HG02610 (cell line): Measurements from ENCODE around the gene HBE1.
"Not testable (repeated sequence)": the region's sequence is repeated elsewhere in the genome, so short reads cannot be mapped to it uniquely, and the experiment has no call there.

Source experiments
- ATAC-seq: cut with Tn5 transposase; IDR thresholded peaks from one replicate; pipeline ENCODE4 v1.9.1; 2021; ENCODE audit warnings: mild to moderate bottlenecking, moderate library complexity; ENCODE audit not compliant: unreplicated experiment

Gene HBE1

DNA sequence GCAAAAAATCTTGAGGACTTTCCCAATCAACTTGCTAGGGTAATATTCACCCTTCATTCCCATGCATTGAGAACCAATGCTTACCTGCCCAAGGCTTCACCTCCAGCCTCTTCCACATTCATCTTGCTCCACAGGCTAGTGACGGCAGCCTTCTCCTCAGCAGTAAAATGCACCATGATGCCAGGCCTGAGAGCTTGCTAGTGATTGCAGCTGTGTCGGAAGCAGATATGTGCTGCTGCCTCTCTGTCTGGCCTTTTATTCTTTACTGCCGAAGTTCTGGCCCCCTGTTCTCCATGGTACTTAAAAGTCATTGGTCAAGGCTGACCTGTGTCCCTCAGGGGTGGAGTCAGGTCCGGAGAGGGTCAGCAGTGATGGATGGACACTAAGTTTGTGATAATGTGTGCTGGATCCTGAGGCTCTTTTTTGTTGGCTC, at the start of gene HBE1:
TSS of gene HBE1 (minus strand) at position 231 of the 433 bp plus-strand sequence. CDS start at position 176, 55 bp downstream.
- ATAC-seq: no peak

DNA sequence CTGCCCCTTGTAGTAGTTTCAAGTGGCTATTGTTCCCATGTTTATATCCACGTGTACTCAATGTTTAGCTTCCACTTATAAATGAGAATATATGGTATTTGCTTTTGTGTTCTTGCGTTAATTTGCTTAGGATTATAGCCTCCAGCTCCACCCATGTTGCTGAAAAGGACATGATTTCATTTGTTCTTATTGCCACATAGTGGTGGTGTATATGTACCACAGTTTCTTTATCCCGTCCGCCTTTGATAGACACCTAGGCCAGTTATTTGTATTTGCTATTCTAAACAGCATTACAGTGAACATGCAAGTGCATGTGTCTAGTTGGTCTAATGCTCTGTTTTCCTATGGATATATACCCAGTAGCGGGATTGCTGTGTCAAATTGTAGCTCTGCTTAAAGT, 47.5 kb upstream of the HBE1 start:
- no peak for ATAC-seq

- ATAC-seq: not testable (repeated sequence)
Observed at GRCh38 chr11:5313326-5314023, 43.7 kb upstream of the HBE1 start.

DNA sequence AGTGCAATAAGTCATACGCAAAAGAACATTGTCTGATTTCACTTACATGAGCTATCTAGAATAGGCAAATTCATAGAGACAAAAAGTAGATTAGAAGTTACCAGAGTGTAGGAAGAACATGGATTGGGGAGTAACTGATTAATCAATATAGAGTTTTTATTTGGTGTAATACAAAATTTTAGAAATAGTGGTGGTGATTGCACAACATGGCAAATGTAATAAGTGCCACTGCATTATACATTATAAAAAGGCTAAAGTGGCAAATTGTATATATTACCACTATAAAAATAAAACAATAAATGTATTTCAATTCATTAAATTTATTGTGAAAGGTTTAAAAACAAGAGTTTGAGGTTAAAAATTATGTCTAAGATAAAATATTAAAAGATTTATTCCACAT, 40.7 kb upstream of the HBE1 start:
- no peak for ATAC-seq

DNA sequence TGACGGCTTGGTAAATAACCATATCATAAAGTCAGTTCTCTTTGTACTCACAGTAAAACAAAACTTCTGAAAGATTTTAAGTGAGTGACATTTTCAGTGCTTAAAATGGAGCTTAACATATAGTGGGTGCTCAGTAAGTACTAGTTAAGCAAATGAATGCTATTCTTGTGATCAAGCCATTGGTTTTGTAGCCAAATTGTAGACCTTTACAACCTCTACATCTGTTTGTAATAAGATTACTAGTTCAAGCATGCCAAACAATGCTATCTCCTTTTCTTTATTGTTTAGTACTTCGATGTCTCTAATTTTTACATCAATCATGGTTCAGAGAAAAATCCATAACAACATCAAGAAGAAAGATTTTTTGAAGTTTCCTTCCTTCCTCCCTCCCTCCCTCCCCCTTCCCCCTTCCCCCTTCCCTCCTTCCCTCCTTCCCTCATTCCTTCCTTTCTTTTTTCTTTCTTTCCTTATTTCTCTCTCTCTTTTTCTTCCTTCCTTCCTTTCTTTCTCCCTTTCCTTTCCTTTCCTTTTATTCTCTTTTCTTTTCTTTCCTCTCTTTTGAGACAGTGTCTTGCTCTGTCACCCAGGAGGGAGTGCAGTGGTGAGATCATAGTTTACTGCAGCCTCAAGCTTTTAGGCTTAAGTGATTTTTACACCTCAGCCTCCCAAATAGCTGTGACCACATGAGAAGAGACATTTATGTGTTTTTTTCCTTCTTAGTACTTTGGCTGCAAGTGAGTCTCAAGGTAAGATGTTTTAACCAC, 37.7 kb upstream of the HBE1 start:
- no peak for ATAC-seq

- no peak for ATAC-seq
Observed at GRCh38 chr11:5304046-5304445, 34.3 kb upstream of the HBE1 start.

DNA sequence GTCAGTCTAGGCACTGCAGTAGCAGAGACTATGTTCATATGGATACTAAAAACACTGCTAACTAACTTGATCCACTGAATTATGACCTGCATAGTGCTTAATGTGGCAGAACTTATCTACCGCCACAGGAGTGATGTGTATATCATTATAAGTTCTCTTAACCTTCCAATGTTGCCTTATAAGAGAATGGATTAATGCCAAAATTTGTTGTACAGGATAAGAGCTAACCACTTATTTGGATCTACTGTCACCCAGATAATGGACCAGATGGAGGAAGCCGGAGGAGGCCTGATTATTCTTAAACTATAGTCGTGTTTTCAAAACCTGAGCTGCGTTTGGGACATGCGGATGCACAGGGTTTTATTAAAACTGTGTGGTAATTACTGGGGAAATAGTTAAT, 33.9 kb upstream of the HBE1 start:
- no peak for ATAC-seq

DNA sequence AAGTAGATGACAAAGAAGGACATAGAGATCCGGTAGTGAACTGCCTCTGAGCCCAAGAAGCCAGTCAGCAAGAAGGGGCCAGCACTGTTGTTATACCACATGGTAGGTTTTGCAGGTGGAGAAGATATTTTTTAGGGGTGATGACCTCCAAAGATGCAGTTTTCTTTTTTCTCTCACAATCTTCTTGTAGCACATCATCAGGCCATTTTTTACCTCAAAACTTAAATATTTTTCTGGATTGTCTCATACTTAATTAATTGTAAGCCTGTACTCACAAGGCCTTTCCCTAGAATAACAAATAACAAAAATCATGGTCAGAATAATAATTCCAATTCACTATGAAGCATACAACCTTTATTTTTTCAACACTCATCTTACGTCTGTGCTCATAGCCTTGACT, 32.1 kb upstream of the HBE1 start, which contains the start of gene OR51B4:
TSS of gene OR51B4 (minus strand) at position 101 of the 400 bp plus-strand sequence. CDS start at position 101, 0 bp downstream.
- no peak for ATAC-seq

DNA sequence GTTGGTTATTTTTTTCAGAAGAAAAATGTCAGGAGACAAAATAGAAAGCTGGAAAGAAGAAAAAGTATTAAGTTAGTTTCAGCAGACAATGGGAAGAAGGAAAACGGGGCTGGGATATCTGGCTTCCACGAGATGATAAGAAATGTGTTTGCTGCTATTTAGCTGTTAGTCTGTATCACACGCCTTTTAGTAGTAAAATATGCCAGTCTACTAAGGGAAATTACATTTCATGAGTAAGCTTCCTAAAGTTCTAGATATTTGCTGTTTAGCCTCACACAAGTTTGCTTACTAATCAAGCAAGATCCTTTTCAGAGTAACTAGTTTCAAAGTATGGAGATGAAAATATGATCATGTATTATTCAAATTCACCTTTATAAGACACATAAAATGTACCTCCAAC, 30.5 kb upstream of the HBE1 start:
- ATAC-seq: no peak

- no peak for ATAC-seq
Observed at GRCh38 chr11:5298451-5298850, 28.7 kb upstream of the HBE1 start.

DNA sequence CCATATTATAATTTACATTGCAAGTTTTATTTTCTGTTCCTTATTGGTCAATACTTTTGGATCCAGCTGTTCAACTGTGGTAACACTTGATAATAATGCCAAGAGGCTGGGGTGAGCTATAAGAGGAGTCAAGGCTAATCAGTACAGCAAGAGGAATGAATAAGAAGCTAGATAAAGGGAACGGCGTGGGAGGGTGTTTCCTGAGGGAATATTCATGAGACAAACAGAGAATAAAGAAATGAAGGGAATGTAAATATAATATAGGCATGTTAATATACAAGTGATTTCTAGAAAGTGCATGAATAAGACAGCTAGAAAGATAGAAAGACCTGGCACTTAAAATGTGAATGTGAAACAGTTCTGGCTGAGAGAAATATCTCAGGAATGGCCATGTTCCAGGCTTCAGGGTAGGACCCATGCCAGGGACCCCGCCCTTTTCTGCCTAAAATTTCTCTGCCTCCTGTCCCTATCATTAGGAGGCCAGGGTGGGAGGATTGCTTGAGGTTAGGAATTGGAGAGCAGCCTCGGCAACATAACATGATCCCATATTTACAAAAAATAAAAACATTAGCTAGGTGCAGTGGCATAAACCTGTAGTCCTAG, 28.1 kb upstream of the HBE1 start:
- no peak for ATAC-seq

DNA sequence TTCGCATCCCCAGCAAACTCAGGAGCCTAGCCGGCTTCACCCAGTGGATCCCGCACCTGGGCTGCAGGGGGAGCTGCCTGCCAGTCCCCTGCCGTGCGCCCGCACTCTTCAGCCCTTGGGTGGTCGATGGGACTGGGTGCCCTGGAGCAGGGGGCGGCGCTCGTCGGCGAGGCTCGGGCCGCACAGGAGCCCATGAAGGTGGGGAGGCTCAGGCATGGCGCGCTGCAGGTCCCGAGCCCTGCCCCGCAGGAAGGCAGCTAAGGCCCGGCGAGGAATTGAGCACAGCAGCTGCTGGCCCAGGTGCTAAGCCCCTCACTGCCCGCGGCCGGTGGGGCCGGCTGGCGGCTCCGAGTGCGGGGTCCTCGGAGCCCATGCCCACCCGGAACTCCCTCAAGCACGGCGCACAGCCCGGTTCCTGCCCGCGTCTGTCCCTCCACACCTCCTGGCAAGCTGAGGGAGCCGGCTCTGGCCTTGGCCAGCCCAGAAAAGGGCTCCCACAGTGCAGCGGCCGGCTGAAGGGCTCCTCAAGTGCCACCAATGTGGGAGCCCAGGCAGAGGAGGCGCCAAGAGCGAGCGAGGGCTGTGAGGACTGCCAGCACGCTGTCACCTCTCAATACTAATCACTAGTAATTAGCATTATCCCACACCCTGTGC, 24.7 kb upstream of the HBE1 start:
- ATAC-seq: not testable (repeated sequence)

- no peak for ATAC-seq
Observed at GRCh38 chr11:5293028-5293427, 23.3 kb upstream of the HBE1 start.

- ATAC-seq: peak; percentile 81
Observed at GRCh38 chr11:5291207-5291838, 21.6 kb upstream of the HBE1 start.

DNA sequence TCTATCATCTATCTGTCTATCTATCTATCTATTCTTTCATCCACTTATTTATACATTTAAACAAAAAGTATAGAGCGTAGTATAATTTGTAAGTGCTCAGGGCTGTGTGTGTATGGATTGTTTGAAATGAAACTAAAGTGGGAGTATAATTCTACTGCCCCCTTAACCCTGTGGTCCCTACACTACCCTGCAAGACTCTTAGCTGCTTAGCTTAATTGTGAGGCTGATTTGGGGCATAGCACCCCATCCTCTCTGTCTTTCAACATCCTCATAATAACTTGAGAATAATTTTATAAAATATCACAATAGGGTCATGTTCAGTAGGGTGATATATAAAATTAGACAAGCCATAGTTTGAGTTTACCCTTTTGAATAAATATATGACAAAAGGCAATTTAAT, 20.4 kb upstream of the HBE1 start:
- ATAC-seq: no peak

GRCh38 chr11:5289696-5290095, 20.0 kb upstream of the HBE1 start:
- no peak for ATAC-seq

DNA sequence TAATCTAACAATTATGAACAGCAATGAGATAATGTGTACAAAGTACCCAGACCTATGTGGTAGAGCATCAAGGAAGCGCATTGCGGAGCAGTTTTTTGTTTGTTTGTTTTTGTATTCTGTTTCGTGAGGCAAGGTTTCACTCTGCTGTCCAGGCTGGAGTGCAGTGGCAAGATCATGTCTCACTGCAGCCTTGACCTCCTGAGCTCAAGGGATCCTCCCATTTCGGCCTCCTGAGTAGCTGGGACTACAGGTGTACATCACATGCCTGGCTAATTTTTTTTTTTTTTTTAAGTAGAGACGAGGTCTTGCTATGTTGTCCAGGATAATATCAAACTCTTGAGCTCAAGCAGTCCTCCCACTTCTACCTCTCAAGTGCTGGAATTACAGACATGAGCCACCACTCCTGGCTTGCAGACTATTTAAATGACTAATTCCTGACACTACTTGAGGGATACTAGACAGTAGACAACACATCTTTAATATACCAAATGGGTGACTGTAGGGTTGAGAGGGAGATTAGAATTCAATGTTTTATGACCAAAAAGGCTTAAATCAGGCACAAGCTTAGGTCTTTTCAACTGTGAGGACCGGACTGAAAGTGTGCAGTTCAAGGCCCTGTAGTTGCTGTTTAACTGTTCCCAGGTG, 19.3 kb upstream of the HBE1 start:
- ATAC-seq: no peak

DNA sequence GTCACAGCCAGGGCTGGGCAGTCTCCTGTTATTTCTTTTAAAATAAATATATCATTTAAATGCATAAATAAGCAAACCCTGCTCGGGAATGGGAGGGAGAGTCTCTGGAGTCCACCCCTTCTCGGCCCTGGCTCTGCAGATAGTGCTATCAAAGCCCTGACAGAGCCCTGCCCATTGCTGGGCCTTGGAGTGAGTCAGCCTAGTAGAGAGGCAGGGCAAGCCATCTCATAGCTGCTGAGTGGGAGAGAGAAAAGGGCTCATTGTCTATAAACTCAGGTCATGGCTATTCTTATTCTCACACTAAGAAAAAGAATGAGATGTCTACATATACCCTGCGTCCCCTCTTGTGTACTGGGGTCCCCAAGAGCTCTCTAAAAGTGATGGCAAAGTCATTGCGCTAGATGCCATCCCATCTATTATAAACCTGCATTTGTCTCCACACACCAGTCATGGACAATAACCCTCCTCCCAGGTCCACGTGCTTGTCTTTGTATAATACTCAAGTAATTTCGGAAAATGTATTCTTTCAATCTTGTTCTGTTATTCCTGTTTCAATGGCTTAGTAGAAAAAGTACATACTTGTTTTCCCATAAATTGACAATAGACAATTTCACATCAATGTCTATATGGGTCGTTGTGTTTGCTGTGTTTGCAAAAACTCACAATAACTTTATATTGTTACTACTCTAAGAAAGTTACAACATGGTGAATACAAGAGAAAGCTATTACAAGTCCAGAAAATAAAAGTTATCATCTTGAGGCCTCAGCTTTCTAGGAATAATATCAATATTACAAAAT, 18.6 kb upstream of the HBE1 start:
- no peak for ATAC-seq

DNA sequence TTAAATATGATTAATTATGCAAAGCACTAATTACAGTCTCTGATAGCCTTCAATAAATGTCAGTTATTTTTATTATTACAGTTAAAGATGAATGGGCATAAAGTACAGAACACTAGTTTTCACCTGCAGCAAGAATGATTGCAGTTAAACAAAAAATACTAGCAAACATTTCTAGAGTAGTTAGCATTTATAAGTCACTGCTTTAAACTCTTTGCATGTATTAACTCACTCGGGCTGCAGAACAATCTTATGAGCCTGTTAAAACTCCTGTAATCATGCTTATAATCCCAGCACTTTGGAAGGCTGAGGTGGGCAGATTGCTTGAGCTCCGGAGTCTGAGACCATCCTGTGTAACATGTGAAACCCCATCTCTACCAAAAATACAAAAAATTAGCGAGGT, 17.2 kb upstream of the HBE1 start:
- no peak for ATAC-seq

GRCh38 chr11:5286351-5286750, 16.6 kb upstream of the HBE1 start:
- no peak for ATAC-seq
